ENCODE measurements around the gene KCNJ6.
"Not testable (repeated sequence)": the region's sequence is repeated elsewhere in the genome, so short reads cannot be mapped to it uniquely, and the experiment has no call there.

KCNJ6 gene

DNA sequence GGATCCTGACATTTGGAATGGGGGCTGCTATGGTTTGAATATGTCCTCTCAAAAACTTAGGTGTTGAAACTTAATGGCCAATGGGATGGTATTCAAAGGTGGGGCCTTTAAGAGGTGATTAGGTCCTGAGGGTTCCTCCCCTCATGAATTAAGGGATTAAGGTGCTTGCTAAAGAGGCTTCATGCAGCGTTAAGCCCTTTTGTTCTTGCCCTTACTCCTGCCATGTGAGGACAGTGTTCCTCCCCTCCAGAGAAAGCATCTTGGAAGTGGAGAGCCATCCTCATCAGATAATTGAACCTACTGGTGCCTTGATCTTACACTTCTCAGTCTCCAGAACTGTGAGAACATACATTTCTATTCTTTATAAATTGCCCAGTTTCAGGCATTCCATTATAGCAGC, 146.6 kb downstream of the KCNJ6 start:
- no peak for DNase-seq (ENCODE audit: low read depth)

DNA sequence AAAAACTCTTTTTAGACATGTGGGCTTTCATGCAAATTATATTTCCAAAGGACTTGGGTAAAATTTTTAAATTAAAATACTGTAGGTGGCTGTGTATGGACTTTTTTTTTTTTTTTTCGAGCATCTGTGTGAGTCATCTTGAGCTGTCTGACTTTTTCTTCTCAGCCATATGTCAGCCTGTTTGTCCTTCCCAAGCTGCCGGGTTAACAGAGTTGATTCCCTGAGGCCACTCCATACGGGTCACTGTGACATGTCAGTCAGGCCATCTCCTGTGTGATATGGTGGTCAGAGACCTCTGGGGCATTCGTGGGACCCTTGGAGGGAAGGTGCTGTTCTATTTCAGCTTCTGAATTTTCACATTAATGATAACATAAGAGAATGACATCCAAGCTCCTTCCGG, 148.3 kb downstream of the KCNJ6 start:
- DNase-seq (ENCODE audit: low read depth), result no peak

DNA sequence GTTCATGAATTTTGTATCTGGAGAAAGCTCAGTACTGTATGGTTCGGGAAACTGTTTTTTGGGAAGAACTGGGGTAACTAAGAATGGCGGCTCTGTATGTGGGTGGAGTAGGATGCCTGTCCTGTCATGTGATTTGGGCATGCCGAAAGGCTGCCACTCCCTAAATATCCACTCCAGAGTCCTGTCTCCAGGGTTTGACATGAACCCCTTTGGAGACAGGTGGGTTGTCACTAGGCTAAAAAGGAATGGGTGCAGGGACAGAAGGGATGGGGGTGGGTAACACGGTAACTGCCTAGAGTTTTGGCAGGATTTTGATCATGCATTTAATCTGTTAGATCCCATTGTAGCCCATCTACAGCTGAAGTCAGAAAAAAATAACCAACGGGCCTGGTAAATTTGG, 150.1 kb downstream of the KCNJ6 start:
- DNase-seq (ENCODE audit: low read depth), result no peak

DNA sequence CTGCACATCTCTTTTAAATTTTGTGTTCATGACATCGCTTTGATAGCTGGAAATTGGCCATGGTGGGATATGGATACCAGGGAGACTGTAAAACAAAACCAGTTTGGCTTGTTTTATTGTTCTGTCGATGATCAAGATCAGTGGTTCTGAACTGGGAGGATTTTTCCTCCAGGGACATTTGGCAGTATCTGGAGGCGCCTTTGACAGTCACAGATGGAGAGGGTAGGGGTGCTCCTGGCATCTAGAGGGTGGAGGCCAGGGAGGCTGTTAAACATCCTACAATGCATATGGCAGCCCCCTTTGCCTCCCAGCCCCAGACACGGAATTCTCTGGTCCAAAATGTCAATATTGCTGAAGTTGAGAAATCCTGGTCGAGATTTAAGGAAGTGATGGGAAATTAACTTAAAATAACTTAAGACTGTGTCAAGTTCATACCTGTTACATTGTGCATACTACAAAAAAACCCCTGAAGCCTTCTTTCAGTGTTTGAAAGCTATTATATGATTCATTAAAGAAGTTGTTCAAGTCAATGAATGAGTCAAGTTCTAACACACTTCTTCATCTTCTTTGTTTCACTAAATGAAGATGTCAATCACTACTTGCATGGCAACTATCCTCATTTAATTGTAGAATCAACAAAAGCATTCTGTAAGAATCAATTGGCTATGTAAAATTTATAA, 150.9 kb downstream of the KCNJ6 start:
- no peak for DNase-seq (ENCODE audit: low read depth)

DNA sequence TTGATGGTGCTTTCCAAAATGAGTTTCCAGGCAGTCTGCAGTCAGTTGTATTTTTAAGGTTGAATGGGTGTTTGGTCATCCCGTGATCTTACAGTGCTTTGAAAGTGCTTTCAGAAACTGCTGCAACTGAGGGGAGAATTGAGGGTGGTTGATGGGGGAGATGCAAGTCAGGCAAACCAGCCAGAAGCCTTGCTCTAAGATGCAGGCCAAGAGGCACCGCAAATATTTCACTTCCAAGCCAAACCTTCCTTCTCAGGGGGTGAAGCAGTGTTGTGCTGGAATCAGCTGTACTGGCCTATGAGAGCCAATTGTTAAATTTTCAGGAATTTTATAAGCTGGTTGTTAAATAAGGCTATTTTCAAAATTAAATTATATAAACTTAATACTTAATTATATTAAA, 151.6 kb downstream of the KCNJ6 start:
- DNase-seq (ENCODE audit: low read depth), result no peak

DNA sequence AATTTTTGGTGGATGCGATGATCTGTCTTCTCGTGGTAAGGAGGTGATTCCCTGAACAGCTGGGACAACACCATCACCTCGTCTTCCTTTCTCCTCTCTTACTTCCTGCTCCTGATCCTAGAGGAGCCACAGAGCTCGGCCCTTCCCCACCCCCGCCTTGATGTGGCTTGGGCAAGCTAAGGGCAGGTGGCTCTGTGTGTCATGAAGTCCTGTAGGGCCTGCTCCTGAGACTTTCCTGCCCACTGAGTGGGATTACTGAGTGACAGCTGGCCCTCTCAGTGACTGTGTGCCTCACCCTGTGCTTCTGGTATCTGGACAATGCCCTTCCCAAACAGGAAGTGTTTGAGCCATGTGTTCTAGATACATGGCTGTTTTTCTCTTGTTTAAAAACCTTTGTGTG, 153.0 kb downstream of the KCNJ6 start:
- no peak for DNase-seq (ENCODE audit: low read depth)

DNA sequence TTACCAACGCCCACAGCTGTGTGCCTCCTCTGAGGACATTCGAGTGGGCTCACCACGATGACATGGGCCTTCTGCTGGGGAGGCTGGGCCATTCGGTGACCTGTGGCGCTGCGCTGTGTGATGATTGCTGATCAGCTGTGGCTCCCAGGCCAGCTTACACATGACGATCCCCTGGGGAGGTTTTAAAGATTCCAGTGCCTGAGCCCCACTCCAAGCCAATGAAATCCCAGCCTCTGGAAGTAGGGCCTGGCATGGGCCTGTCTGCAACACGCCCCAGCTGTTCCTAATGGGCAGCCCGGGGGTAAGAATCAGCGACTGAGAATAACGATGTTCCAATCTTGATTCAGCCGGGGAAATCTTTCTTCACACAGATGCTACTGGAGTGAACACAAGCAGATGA, 153.7 kb downstream of the KCNJ6 start:
- no peak for DNase-seq (ENCODE audit: low read depth)

DNA sequence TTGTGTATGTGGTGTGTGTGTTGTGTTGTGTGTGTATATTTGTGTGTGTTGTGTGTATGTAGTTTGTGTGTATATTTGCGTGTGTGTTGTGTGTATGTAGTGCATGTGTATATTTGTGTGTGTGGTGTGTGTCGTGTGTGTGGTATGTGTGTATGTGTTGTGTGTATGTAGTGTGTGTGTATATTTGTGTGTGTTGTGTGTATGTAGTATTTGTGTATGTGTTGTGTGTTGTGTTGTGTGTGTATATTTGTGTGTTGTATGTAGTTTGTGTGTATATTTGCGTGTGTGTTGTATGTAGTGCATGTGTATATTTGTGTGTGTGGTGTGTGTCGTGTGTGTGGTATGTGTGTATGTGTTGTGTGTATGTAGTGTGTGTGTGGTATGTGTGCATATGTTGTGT, 154.9 kb downstream of the KCNJ6 start:
- DNase-seq (ENCODE audit: low read depth), result not testable (repeated sequence)

DNA sequence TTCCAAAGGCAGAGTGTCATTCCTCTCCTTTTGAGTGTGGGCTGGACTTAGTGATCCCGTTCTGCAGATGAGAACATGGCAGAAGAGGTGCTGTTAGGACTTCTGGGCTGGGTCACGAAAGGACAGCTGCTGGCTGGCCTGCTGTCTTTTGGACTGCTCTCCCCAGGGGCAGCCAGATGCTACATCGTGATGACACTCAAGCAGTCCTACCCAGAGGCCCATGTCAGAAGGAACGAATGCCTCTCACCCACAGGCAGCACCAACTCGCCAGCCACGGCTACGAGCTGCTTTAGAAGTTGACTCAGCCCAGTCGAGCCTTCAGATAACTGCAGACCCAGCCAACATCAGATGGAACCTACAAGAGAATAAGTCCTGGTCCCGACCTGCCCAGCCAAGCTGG, 156.5 kb downstream of the KCNJ6 start:
- no peak for DNase-seq (ENCODE audit: low read depth)

DNA sequence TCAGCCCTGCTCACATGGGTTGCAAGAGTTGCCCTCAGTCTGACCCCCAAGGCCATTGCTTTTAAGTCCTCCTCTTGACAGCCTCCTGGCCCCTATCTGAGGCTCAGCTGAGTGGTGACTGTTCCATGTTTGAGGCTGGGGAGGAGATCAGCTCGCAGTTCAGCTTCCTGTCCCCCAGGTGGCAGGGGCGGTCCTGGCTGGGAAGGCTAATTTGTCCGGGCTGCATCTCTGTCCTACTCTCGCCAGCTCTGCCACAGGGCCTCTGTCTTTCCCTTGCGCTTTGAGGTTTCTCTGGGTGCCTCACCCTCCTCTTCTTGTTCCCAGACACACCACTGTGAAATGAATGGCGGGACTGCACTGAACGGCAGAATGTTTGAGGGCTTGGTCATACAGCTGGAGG, 157.3 kb downstream of the KCNJ6 start:
- DNase-seq (ENCODE audit: low read depth), result no peak

DNA sequence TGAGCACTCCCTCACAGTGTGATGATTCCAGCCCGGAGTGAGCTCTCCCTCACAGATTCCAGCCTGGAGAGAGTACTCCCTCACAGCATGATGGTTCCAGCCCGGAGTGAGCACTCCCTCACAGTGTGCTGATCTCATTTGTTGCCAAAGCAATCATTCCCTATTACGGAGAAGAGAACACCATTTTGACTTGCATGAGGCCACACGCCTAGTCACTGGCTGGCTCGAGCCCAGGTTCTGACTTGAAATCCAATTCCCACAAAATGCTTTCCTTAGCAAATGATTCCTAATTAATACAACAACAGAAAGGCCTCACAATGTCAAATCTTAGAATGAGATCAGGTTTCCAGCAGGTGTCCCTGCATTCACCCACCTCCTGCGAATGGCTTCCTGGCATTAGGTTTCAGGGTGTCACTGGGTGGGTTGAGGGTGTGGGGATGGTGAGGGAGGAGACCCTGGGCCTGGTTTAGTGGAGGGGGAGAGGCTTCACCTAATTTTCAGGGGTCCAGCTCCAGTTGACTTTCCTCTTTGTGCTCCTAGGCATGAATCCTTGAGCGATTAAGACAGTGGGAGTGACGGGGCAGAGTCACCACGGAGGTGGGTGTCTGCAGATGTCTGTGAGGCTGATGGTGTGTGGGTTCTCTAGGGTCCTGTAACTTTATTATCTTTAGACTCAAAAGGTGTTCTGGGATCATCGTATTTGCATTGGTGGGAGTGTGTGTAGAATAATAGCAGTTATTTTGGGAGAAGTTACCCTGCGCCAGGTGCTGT, 158.5 kb downstream of the KCNJ6 start:
- DNase-seq (ENCODE audit: low read depth), result no peak

DNA sequence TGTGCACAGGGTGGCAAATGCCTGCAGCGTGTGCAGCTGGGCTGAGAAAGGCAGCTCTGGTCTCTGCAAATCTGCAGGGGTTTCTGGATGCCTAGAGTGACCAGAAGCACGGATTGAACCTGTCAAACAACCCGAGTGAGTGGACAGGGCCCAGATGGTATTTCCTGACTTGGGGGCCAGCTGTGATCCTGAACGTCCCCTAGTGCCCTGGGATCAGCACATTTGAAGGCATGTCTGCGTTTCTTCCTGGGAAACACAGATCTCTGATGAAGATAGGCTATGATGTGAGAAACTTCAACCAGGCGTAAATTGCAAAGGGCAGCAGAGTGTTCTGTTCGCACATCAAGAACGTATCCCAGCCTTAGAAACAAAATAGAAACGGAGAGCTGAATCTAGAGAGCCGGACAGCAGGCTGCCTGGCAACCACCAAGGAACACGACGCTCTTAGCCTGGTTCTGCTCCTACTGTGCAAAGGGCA, 163.1 kb downstream of the KCNJ6 start:
- DNase-seq (ENCODE audit: low read depth), result no peak

DNA sequence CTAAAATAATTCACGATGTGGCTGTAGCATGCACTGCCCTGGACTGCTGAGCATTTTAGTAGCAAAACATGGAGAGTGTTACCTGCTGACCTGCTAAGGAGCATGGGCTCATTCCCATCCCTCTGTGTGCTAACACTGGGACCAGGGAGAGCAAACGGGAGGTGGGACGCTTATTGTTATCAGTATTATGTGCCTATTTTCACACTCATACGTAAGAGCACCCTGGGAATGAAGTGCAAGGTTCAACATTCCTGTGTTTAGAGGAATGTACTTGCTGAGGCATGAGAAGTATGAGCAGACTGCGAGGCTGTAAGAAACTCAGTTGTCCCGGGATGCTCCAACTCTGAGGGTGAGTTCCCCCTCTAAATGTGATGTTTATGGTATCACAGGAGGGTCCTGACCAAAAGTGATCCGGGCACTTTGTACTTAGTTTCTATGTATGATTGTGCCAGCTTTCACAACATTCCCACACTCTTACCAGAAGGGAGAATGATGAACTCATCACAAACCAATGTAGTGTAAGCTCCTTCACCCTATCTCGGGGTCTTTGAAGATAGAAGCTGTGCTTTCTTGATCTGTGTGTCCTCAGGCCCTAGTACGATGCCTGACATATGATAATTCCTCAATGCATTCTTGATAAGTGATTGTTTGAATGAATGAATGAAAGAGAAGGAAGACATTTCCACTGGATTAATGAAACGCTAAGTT, 164.8 kb downstream of the KCNJ6 start:
- no peak for DNase-seq (ENCODE audit: low read depth)

DNA sequence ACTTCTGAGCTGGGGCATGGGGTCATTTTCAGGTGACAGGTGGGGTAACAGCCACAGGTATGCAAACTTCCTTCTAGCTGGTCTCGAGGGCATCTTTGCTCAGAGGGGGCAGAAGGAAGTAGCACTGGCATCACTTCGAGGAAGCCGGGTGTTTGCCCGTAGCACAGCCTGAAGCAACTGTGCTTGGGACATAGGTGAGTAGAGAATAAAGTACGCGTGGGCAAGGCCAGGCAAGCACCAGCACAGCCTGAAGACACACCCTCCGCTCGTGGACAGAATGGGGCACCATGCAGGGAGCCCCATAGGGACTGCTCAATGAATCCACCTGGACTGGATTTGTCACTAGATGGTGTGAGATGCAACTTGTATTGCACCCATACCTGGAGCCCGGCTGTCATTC, 167.1 kb downstream of the KCNJ6 start:
- DNase-seq (ENCODE audit: low read depth), result no peak

DNA sequence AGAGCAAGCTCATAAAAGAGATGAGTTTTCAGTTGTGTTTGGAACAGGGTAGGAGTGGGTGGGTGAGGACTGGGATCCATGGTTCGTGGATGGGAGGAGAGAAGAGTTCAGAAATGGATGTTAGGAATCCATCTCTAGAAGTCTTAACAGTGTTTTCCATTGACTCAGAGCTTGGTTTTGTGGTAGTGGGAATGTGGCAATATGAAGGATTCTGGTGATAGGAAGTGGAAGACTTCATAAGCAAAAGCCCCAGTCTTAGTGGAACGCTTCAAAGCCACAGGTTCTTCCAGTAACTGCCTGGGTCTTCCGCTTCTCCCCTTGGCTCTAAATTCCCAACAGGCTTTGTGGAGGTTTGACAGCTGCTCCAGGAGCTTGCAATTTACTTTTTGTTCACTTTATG, 167.9 kb downstream of the KCNJ6 start:
- no peak for DNase-seq (ENCODE audit: low read depth)

DNA sequence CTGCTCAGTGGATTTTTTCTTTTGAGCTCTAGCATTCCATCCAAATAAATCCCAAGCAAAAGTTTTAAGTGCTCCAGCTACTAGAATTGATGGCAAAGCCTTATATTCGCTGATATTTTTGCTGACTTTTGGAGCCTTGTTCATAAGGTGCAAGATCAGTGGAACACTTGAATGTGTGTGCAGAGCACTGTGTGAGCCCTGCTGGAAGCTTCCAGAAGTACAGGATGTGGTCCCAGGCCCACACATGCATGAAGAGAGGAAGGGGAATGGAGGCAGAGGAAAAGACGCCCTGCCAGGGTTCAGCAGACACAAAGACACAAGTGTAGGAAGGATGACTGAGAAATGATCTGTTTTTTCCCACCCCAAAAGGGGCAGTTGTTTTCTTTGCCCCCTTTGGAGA, 169.4 kb downstream of the KCNJ6 start:
- DNase-seq (ENCODE audit: low read depth), result no peak

DNA sequence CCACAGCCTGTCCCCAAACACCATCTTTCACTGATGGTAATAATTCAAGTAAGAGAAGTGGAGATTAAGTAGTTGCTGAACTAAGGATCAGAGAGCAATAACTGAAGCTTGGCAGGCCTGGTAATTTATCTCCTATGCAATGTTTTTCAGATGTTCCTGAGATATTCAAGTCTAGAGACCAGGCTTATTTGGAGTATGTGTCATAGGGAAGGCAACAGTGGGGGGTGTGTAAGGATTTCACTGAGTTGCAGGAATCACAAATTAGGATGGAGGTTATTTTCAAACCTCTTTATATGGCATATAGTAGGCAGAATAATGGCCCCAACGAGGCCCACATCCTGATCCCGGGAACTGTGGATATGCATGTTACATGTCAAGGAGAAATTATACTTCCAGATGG, 171.7 kb downstream of the KCNJ6 start:
- no peak for DNase-seq (ENCODE audit: low read depth)

DNA sequence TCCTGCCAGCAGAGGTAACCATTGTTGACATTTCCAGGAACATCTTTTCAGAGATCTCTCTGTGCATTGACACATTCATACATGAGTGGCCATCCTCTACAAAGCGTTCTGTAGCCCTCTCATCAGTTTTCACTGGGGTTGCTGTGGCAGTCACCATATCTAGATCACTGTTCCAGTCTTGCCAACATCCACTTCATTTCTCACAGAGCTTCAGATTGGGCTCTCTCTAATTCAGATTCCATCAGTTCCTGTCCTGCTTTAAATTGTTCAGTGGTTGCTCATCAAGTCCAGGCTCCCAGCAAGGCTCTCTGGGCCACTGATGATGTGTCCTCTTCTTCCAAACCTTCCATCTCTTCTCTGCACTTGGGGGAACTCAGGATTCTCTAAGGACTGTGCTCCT, 173.7 kb downstream of the KCNJ6 start:
- no peak for DNase-seq (ENCODE audit: low read depth)

DNA sequence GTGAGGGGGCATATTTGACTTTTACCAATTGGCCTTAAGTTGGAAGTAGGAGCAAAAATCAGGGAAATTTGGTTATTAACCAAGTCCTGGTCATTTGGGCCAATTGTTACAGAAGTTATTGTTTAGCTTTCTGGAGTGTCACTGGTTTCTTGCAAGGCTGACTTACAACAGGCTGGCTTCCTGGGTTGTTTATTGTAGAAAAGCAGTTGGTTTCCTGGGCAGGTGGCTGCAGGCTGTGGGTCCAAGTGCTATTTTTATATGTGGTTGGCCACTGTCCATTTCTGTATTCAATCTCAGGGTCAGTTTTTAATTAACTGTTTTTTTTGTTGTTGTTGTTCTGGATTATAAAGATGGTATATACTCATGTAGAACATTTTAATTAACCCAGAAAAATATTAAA, 174.1 kb downstream of the KCNJ6 start:
- DNase-seq (ENCODE audit: low read depth), result no peak

DNA sequence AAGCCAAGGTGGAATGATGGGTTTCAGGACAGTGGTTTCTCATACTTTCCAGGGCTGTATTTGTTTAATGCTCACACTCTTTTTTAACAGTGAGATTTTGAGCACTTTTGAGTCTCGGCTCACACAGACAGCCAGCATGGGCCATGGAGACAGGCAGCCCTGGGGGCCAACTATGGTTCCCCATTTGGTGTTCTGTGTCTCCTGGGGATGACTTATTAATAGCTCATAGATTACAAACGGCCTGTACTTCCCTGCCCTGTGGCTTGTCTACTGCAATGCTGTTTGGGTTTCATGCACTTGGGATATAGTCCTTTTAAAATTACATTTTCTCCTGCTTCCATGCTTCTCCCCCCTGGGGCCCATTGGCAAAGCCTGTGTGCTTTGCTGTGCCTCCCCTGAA, 178.3 kb downstream of the KCNJ6 start:
- no peak for DNase-seq (ENCODE audit: low read depth)

DNA sequence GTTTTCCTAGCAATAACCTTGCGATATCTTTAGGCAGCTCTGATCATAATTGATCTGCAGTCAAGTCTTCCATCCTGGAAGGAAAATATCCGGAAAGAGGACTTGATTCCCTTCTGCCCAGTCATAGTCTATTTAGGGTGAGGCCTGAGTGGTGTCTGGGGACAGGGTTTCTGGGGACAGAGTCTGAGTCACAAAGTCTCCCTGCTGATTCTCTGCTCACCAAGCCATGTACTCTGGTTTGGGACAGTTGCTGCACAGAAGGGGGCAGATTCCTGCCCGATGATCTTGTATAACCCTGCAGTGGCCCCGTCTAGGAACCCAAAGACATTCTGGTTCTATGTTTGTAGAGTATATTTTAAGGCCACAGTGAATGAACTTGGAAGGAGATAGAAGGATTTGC, 178.8 kb downstream of the KCNJ6 start:
- DNase-seq (ENCODE audit: low read depth), result no peak

DNA sequence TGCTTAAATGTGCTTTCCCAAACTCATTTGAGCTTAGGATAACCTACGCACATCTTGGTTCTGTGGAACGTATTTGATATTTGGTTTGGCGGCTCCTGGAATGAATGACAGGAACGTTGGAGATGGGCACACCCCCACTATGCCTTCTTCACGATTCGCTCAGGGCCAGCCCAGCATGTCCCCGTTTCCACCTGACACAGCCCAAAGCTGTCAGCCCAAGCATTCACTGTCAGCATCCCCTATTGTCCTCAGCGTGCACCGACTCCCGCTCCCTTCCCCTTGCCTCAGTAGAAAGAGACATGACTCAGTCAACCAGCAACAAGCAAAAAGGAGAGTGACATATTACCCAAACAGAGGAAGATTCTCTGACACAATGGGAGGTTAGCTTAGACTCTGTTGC, 181.4 kb downstream of the KCNJ6 start:
- no peak for DNase-seq (ENCODE audit: low read depth)

DNA sequence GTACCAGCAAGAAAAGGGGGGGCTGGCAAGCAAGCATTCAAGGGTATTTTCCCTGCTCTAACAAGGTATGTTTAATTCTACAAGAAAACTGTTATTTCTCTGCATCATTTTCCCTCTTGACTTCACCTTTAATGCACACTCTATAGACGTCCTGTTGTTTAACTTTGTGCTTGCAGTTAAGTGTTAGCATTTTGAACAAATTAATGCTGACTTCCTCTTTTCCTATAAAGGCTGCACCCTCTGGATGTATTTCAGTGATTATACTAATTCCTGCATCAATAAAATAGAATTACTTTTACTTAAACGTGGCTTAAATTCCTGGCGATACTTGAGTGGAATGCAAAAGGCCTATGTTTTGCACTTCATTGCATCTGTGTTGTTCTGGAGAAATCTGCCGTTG, 183.3 kb downstream of the KCNJ6 start:
- no peak for DNase-seq (ENCODE audit: low read depth)
